ENCODE data around the gene OGDH. TPM values are rescaled to one million over a fixed set of nuclear protein-coding genes. Genes with fewer than 3 reads are reported as not detected.

OGDH gene
- total RNA-seq, 1 donor from 2014 or later: 73.7 TPM

GRCh38 chr7:44633254-44634186 lies 27.1 kb downstream of the OGDH start:
- H2AFZ ChIP-seq (ENCODE audit: low read depth, low read length): no peak overlapping the region
- Mint-ChIP-seq H3K27me3 (ENCODE audit: low read depth, unreplicated experiment) (no peaks in the 10 kb centered on the region), H3K4me1 (ENCODE audit: low read depth, unreplicated experiment) (peaks cover 38% of the 10 kb centered on the region), H3K27ac (ENCODE audit: unreplicated experiment) (no peak overlapping the region), H3K4me3 (ENCODE audit: unreplicated experiment) (no peak overlapping the region), H3K9me3 (ENCODE audit: unreplicated experiment) (no peaks in the 10 kb centered on the region), H3K36me3 (ENCODE audit: low read depth, unreplicated experiment) (peaks cover 9% of the 10 kb centered on the region)
- no peaks in the 10 kb centered on the region for H3K27me3 ChIP-seq (ENCODE audit: insufficient read depth, low read length)
- peak overlapping the region; percentile 72 for H3K9ac ChIP-seq (ENCODE audit: low read length)
- H3K4me3 ChIP-seq (ENCODE audit: insufficient read depth, low read depth, low read length): no peak overlapping the region
- TF ChIP-seq, protein P1, sequence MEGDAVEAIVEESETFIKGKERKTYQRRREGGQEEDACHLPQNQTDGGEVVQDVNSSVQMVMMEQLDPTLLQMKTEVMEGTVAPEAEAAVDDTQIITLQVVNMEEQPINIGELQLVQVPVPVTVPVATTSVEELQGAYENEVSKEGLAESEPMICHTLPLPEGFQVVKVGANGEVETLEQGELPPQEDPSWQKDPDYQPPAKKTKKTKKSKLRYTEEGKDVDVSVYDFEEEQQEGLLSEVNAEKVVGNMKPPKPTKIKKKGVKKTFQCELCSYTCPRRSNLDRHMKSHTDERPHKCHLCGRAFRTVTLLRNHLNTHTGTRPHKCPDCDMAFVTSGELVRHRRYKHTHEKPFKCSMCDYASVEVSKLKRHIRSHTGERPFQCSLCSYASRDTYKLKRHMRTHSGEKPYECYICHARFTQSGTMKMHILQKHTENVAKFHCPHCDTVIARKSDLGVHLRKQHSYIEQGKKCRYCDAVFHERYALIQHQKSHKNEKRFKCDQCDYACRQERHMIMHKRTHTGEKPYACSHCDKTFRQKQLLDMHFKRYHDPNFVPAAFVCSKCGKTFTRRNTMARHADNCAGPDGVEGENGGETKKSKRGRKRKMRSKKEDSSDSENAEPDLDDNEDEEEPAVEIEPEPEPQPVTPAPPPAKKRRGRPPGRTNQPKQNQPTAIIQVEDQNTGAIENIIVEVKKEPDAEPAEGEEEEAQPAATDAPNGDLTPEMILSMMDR (IDR thresholded peaks at IDR 0.05; ENCODE audit: insufficient read depth, low read depth, low read length): no peak
- TF ChIP-seq EZH2 (IDR thresholded peaks at IDR 0.05; ENCODE audit: insufficient read depth, low read length): no peak
- H3K9me3 ChIP-seq (ENCODE audit: insufficient read depth, low read depth, low read length): no peaks in the 10 kb centered on the region
- peak overlapping the region; percentile 89 for H3K27ac ChIP-seq (ENCODE audit: low read depth, low read length)
- H3K4me1 ChIP-seq (ENCODE audit: insufficient read depth, low read length): peaks cover 42% of the 10 kb centered on the region
- DNase-seq (ENCODE audit: low read depth): peak; percentile 97
- FAIRE-seq: no peak
- peaks cover 17% of the 10 kb centered on the region for H4K20me1 ChIP-seq (ENCODE audit: insufficient read depth, low read length)
- H3K4me2 ChIP-seq (ENCODE audit: low read length): peak overlapping the region; percentile 49
- H3K79me2 ChIP-seq (ENCODE audit: insufficient read depth, low read length): peaks cover 9% of the 10 kb centered on the region
- H3K36me3 ChIP-seq (ENCODE audit: insufficient read depth, low read length): peaks cover 4% of the 10 kb centered on the region

- DNase-seq (ENCODE audit: low read depth) (peak; percentile 18), FAIRE-seq (no peak)
- Mint-ChIP-seq H3K27me3 (ENCODE audit: low read depth, unreplicated experiment) (no peaks in the 10 kb centered on the region), H3K27ac (ENCODE audit: unreplicated experiment) (no peak overlapping the region), H3K4me1 (ENCODE audit: low read depth, unreplicated experiment) (peaks cover 46% of the 10 kb centered on the region), H3K36me3 (ENCODE audit: low read depth, unreplicated experiment) (peaks cover 8% of the 10 kb centered on the region), H3K9me3 (ENCODE audit: unreplicated experiment) (no peaks in the 10 kb centered on the region), H3K4me3 (ENCODE audit: unreplicated experiment) (no peak overlapping the region)
- peak overlapping the region; percentile 72 for H3K9ac ChIP-seq (ENCODE audit: low read length)
- TF ChIP-seq, protein P1 (IDR thresholded peaks at IDR 0.05; ENCODE audit: insufficient read depth, low read depth, low read length): no peak
- TF ChIP-seq EZH2 (IDR thresholded peaks at IDR 0.05; ENCODE audit: insufficient read depth, low read length): no peak
- H3K4me1 ChIP-seq (ENCODE audit: insufficient read depth, low read length): peaks cover 50% of the 10 kb centered on the region
- H3K9me3 ChIP-seq (ENCODE audit: insufficient read depth, low read depth, low read length): no peaks in the 10 kb centered on the region
- peak overlapping the region; percentile 49 for H3K4me2 ChIP-seq (ENCODE audit: low read length)
- peak overlapping the region; percentile 89 for H3K27ac ChIP-seq (ENCODE audit: low read depth, low read length)
- no peak overlapping the region for H3K4me3 ChIP-seq (ENCODE audit: insufficient read depth, low read depth, low read length)
- H3K27me3 ChIP-seq (ENCODE audit: insufficient read depth, low read length): no peaks in the 10 kb centered on the region
- H3K36me3 ChIP-seq (ENCODE audit: insufficient read depth, low read length): no peaks in the 10 kb centered on the region
- peaks cover 17% of the 10 kb centered on the region for H4K20me1 ChIP-seq (ENCODE audit: insufficient read depth, low read length)
- peaks cover 9% of the 10 kb centered on the region for H3K79me2 ChIP-seq (ENCODE audit: insufficient read depth, low read length)
- no peak overlapping the region for H2AFZ ChIP-seq (ENCODE audit: low read depth, low read length)
Measured at GRCh38 chr7:44634187-44634838, 27.9 kb downstream of the OGDH start.
